Islet of Langerhans (tissue), 1 donor: ENCODE data around the gene SV2A.
"Not testable (repeated sequence)": the region's sequence is repeated elsewhere in the genome, so short reads cannot be mapped to it uniquely, and the experiment has no call there.

Source experiments
- FAIRE-seq: peaks from one replicate; lab custom pipeline; 2011; peaks lifted over from hg19 to GRCh38; lab: Jason Lieb, UNC

The SV2A gene

GRCh38 chr1:149929856-149930255 lies 12.2 kb upstream of the SV2A start:
- FAIRE-seq: no peak

DNA sequence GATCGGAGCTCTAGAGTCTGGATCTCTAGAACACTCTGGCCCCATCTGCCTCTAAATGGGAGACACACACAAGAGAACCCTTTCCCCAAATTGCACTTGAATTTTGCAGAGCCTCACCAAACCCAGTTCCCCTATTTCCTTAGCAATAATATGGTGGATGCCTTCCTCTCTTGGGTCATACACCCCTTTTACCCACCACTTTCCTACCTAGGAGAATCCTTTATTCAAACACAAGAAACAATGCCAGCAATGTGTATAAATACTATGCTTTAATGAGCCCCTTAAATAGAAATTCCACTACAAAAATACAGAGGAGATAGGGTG lies 10.7 kb upstream of the SV2A start:
- no peak for FAIRE-seq

GRCh38 chr1:149927563-149928400 lies 10.1 kb upstream of the SV2A start, which contains the start of gene SF3B4:
SF3B4 (minus strand) TSS chr1:149927803; CDS start chr1:149927759, 44 bp downstream.
- no peak for FAIRE-seq

GRCh38 chr1:149927056-149927562 lies 9.5 kb upstream of the SV2A start:
- no peak for FAIRE-seq

- no peak for FAIRE-seq
These were observed 8.7 kb upstream of the SV2A start for GRCh38 chr1:149926296-149926695.

DNA sequence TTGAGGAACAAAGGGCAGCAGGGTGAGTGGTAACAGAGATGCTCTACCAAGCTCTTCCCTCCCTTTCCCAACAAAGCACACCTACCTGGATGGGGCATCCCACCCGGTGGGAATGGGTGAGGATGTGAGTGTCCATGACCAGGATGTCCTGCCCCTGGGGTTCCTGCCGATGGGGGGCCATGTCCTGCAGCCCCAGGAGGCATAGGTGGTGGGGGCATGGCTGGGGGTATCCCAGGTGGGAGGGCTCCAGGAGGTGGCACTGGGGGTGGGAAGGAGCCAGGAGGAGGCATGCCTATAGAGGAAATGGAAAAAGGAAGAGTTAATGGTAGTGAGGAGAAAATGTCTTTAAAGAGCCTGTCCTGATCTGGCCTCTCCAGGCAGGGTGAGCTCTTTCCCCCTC lies 8.1 kb upstream of the SV2A start:
- FAIRE-seq: no peak

DNA sequence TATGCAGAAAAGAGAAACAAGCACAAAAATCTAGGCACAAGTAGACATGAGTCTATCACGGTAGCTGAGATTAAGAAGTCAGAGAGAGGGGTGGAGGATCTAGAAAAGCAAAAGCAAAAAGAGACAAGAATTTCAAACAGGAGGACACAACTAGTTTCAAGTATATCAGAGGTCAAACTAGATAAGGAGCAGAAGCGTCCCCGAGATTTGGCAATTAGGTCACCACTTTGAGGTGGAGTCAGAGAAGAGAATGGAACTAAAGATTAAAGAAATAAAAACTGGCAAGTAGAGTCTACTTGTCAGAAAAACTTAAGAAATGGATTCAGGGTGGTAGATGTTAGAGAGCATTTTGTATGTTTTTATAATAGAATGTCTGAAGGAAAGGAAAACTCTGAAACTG lies 7.7 kb upstream of the SV2A start:
- no peak for FAIRE-seq

- no peak for FAIRE-seq
These were observed 6.0 kb upstream of the SV2A start for GRCh38 chr1:149923626-149924025.

DNA sequence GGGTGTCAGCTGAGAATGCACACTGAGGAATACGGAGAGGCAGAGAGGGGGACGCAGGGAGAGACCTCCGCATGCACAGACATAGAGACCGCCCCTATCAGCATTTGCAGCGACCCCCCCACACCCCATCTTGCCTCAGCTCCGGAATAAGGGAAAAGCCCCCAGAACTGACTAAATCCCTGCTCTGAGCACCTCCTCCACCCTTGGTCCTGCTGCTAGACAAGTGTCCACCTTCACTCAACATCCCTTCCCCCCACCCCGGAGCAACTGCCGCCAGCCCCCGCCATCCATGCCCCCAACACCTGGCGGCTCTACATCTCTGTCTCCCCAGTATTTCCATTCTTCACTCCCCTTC lies 769 bp downstream of the SV2A start:
- FAIRE-seq: no peak

GRCh38 chr1:149916193-149916897 lies 1.3 kb downstream of the SV2A start:
- FAIRE-seq: no peak

DNA sequence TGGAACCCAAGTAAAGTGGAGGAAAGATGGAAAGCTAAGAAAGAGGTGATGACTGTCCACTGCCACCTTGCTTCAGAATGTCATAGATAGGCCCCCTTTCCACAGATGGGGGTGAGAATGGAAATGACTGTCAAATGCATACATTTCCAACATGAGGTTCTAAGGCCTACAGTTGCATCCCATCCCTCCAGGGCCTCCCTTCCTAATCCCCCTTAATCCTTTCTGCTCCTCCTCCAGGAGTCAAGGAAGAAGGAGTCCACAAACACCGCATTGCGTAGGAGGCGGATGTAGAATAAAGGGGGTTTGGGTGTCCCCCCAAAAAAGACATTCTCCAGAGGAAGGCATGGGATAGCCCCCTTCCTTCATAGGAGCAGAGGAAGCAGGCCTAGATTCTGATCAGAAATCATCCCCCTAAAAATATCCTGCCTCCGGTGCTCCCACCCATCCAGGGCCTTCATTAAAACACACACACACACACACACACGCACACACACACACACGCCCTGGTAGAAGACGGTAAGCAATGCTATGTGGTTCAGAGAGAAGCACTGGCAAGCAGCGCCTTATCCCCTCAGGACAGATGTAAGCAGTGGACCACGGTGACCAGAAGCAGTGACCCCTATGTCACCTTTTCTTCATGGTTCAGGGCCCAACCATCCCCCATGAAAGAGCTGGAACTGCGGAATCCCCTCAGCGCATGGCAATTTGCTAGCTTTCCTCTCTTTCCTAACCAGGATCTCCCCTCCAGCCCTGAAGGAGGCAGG lies 2.0 kb downstream of the SV2A start:
- FAIRE-seq: no peak

DNA sequence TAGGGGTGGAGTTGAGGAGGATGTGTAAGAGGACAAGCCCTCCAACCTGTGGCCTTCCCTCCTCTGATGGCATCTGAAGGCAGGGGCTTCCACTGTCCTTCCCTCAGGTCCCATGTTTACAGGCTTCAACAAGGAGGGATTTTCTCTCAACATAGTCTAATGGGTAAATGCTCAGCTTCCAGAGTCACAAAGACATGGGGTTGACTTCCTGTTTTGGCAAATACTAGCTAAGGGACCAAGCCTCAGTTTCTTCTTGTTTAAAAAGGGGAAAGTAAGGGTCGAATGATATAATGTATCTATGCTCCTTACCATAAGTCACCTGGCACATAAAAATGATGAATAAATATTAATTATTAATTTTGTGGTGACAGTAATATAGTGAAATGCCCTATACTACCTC lies 3.1 kb downstream of the SV2A start:
- FAIRE-seq: no peak

DNA sequence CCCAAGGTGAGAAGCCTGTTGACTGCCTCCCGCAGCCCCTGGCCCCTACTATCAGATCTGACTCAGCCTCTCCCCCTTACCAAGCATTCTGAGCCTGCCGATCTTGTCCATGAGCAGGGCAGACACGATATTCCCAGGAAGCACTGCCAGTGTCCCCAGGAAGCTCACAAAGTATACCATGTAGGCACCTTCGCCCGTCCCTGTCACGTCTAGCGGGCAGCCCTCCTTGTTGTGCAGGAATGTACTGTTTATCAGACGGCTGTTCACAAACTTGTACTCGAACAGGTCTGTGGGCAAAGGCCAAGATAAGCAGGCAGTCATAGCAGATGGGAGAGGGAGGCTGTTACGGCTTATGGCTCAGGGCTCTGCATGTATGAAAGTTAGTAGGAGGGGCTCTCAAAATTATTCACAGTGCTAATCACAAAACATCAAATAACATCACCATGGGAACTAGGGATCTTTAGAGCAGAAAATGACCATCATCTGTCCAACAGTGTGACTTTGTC lies 11.0 kb downstream of the SV2A start:
- FAIRE-seq: no peak

- no peak for FAIRE-seq
These were observed 13.7 kb downstream of the SV2A start for GRCh38 chr1:149903836-149904491.

- FAIRE-seq: peak; percentile 30
These were observed 18.0 kb downstream of the SV2A start, which contains the start of gene BOLA1 for GRCh38 chr1:149899460-149900284. BOLA1 (plus strand) TSS chr1:149899568; CDS start chr1:149900060, 492 bp downstream.

GRCh38 chr1:149896575-149896974 lies 21.1 kb downstream of the SV2A start:
- no peak for FAIRE-seq

GRCh38 chr1:149888999-149889289 lies 28.7 kb downstream of the SV2A start:
- FAIRE-seq: no peak

GRCh38 chr1:149888247-149888998 lies 29.2 kb downstream of the SV2A start:
- FAIRE-seq: no peak

DNA sequence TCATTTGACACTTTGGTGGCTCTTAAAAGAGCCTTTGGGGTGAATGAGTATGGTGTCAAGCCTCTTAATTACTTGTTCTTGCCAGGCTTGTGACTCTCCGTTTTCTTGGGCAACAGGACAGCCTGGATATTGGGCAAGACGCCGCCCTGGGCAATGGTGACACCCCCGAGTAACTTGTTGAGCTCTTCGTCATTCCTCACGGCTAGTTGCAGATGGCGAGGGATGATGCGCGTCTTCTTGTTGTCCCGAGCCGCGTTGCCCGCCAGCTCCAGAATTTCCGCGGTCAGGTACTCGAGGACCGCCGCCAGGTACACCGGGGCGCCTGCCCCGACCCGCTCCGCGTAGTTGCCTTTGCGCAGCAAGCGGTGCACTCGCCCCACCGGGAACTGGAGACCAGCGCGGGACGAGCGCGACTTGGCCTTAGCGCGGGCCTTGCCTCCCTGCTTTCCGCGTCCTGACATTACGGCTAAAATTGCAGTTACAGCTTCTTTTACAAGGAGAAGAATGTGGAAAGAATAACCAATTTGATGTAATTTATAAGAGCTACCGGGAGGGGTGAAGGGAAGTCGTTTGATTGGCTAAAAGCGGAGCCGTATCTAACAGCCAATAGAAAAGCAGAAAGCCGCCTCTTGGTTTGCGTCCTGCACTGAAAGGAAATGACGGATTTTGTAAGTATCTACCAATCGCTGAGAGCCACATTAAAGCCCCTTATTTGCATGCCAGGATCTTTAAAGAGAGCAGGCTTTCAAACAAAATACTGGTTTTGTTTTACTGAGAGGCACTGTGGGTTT lies 30.0 kb downstream of the SV2A start:
- peak; percentile 70 for FAIRE-seq

GRCh38 chr1:149887196-149887455 lies 30.5 kb downstream of the SV2A start:
- not testable (repeated sequence) for FAIRE-seq
